Caco-2 (cell line): ENCODE results near the gene GUCD1. TPM values are rescaled to one million over a fixed set of nuclear protein-coding genes. Genes with fewer than 3 reads are reported as not detected.

ENCODE experiments used
- BruUV-seq: library from RNA; stranded (reverse); fragments of 400-500 nt; replicated peaks from 2 replicates; lab custom pipeline; 2021; lab: Mats Ljungman, UMichigan
- CTCF ChIA-PET: fragments of 300-600 bp; sonication (Branson Sonifier 250); formaldehyde crosslinking; loops from one replicate; lab custom pipeline; 2022; ENCODE audit warnings: antibody characterized with exemption; lab: Charles Lee
- POLR2A ChIA-PET: fragments of 300-600 bp; sonication (Branson Sonifier 250); formaldehyde crosslinking; loops from one replicate; lab custom pipeline; 2022; ENCODE audit warnings: antibody characterized with exemption; lab: Charles Lee
- DNase-seq, 2 experiments: peaks; one replicate each; pipeline versions ENCODE4 v3.0.0 to v3.0.0-alpha.2; 2020 to 2022
- H3K27me3 ChIP-seq: replicated peaks from 2 replicates; pipeline ENCODE4 v1.6.0; 2011; ENCODE audit warnings: low read length; ENCODE audit not compliant: control insufficient read depth, insufficient read depth
- H3K36me3 ChIP-seq: 2 replicates; pipeline ENCODE4 v1.5.1; 2011; ENCODE audit warnings: low read length; ENCODE audit not compliant: control insufficient read depth, insufficient read depth
- H3K4me1 ChIP-seq: fragments of 250-450 bp; sonication (Bioruptor Pico); 2 replicates; pipeline ENCODE4 v1.5.1; 2020; ENCODE audit warnings: mild to moderate bottlenecking
- H3K4me3 ChIP-seq: 2 replicates; pipeline ENCODE4 v1.5.1; 2011; ENCODE audit warnings: low read depth, mild to moderate bottlenecking, control low read depth, low read length
- H3K9me3 ChIP-seq: fragments of 250-450 bp; sonication (Bioruptor Pico); 2 replicates; pipeline ENCODE4 v1.5.1; 2020; ENCODE audit warnings: mild to moderate bottlenecking, moderate library complexity
- H3K27ac Mint-ChIP-seq: one replicate; pipeline ENCODE4 v1.8.0; 2022; ENCODE audit warnings: mixed read lengths; ENCODE audit not compliant: unreplicated experiment
- H3K27me3 Mint-ChIP-seq: one replicate; pipeline ENCODE4 v1.8.0; 2022; ENCODE audit warnings: mixed read lengths; ENCODE audit not compliant: insufficient read depth, unreplicated experiment
- H3K36me3 Mint-ChIP-seq: one replicate; pipeline ENCODE4 v1.8.0; 2022; ENCODE audit warnings: mild to moderate bottlenecking, mixed read lengths; ENCODE audit not compliant: insufficient read depth, unreplicated experiment
- H3K4me1 Mint-ChIP-seq: one replicate; pipeline ENCODE4 v1.8.0; 2022; ENCODE audit warnings: low read depth, mixed read lengths; ENCODE audit not compliant: unreplicated experiment
- H3K4me3 Mint-ChIP-seq: one replicate; pipeline ENCODE4 v1.8.0; 2022; ENCODE audit warnings: mild to moderate bottlenecking, moderate library complexity, mixed read lengths; ENCODE audit not compliant: unreplicated experiment
- H3K9me3 Mint-ChIP-seq: one replicate; pipeline ENCODE4 v1.8.0; 2022; ENCODE audit warnings: mixed read lengths; ENCODE audit not compliant: unreplicated experiment
- intact Hi-C: fragments of 100-400 bp; cut with micrococcal nuclease; formaldehyde crosslinking; loops from one replicate; pipeline ENCODE4 v1.10.0; 2022; ENCODE audit not compliant: unreplicated experiment
- total RNA-seq: library from RNA; stranded (reverse); gene quantifications from 2 replicates; pipeline ENCODE4 v1.2.3, GENCODE V29; 2022
- TF ChIP-seq, protein P1 (sequence below), 2 experiments: fragments of 200-600 bp in 1 of 2; IDR thresholded peaks; 1 replicate in 1 of 2; 2 replicates in 1 of 2; pipeline versions ENCODE4 v1.5.1 to v1.8.0; 2011 to 2022; ENCODE audit warnings: antibody characterized with exemption in 1 of 2, control low read depth in 1 of 2, inconsistent platforms in 1 of 2, low read depth in 1 of 2, low read length in 1 of 2, mild to moderate bottlenecking in 1 of 2, moderate library complexity in 1 of 2; ENCODE audit not compliant: insufficient read depth in 1 of 2, severe bottlenecking in 1 of 2, unreplicated experiment in 1 of 2

GUCD1 gene
- total RNA-seq, 1 experiment from 2014 or later = 127 TPM

DNA sequence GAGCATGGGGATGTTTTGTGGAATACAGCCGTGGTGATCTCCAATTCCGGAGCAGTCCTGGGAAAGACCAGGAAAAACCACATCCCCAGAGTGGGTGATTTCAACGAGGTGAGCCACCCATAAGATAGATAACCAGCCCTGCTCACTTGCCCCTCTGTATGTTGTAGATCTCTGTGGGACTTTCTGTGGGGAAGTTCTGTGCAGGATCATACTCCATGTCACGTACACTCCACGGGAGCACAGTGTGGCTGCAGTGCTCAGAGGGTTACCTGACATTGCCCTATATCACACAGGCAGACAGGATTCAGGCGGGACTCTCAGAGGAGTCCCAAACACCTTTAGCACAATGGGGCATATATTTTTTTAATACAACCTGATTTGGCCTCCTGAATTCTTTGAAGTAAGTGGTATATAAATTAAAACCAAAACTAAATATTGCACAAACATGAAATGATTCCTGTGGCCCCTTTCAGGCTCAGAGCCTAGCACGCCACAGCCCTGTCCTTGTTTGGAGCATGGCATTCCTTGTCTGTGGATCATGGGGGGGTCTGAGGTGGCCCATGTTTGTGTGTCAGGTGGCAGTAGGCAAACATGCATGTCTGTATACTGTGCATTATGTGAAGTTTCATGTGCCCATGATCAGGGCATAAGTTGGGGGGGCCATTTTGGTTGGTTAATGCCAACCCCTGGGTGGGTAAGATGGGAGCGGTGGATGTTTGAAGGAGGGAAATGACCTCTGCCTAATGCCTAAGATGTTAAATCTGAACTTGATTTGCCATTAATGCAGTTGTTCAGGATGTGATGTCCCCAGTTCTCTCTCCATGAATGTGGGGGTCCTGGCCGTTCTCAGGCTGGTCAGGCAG lies 41.3 kb downstream of the GUCD1 start:
- Mint-ChIP-seq H3K9me3 (no peaks in the 10 kb centered on the region), H3K27me3 (no peaks in the 10 kb centered on the region), H3K4me1 (peaks cover 52% of the 10 kb centered on the region), H3K4me3 (peak overlapping the region; percentile 17), H3K36me3 (peaks cover 5% of the 10 kb centered on the region), H3K27ac (peak overlapping the region; percentile 43)
- intact Hi-C loops = loop anchor here (1.0 to 2.0 kb wide), 2 partner anchors 7 to 19 kb away; partner anchors contain the start of gene UPB1
- H3K4me3 ChIP-seq = no peak overlapping the region
- no peaks in the 10 kb centered on the region for H3K9me3 ChIP-seq
- TF ChIP-seq, protein P1, sequence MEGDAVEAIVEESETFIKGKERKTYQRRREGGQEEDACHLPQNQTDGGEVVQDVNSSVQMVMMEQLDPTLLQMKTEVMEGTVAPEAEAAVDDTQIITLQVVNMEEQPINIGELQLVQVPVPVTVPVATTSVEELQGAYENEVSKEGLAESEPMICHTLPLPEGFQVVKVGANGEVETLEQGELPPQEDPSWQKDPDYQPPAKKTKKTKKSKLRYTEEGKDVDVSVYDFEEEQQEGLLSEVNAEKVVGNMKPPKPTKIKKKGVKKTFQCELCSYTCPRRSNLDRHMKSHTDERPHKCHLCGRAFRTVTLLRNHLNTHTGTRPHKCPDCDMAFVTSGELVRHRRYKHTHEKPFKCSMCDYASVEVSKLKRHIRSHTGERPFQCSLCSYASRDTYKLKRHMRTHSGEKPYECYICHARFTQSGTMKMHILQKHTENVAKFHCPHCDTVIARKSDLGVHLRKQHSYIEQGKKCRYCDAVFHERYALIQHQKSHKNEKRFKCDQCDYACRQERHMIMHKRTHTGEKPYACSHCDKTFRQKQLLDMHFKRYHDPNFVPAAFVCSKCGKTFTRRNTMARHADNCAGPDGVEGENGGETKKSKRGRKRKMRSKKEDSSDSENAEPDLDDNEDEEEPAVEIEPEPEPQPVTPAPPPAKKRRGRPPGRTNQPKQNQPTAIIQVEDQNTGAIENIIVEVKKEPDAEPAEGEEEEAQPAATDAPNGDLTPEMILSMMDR (IDR thresholded peaks at IDR 0.05; ENCODE audit: insufficient read depth in 1 of 2, low read depth in 1 of 2, low read length in 1 of 2, severe bottlenecking in 1 of 2, unreplicated experiment in 1 of 2) = no peak
- no TSS peak for BruUV-seq
- no peaks in the 10 kb centered on the region for H3K27me3 ChIP-seq
- ChIA-PET POLR2A (interaction anchor here (0.9 to 1.2 kb wide), 2 partner anchors 16 to 42 kb away, joined by 8 to 9 read pairs; partner anchors contain the start of gene GUCD1), CTCF (interaction anchor here (0.6 to 1.3 kb wide), 5 partner anchors 7 to 728 kb away, joined by 3 to 6 read pairs (median 4); no protein-coding TSS in a partner anchor)
- no peak for DNase-seq
- peaks cover 88% of the 10 kb centered on the region for H3K4me1 ChIP-seq
- H3K36me3 ChIP-seq = no peaks in the 10 kb centered on the region

DNA sequence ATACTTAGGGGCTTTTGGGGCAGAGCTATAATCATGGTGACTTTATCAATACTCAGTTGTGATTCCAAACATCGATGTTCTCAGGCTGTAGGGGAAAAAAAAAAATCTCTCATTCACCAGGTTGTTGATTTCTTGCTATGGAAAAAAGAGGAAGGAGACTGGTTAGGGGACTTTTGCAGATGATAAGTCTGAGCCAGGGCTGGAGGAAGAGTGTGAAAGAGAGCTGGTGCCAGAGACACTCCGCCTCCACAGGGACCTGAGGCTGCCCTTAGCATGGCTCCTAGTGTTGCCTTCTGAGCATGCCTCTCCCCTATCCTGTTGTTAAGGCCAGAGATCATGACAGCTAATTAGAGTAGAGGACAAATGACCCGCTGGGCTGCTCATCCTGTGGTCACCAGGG lies 42.9 kb downstream of the GUCD1 start:
- H3K9me3 ChIP-seq = no peaks in the 10 kb centered on the region
- Mint-ChIP-seq H3K9me3 (no peaks in the 10 kb centered on the region), H3K27ac (no peak overlapping the region), H3K27me3 (no peaks in the 10 kb centered on the region), H3K4me1 (peaks cover 56% of the 10 kb centered on the region), H3K36me3 (peaks cover 5% of the 10 kb centered on the region), H3K4me3 (no peak overlapping the region)
- BruUV-seq = no TSS peak
- TF ChIP-seq, protein P1 (IDR thresholded peaks at IDR 0.05; ENCODE audit: insufficient read depth in 1 of 2, low read depth in 1 of 2, low read length in 1 of 2, severe bottlenecking in 1 of 2, unreplicated experiment in 1 of 2) = no peak
- no peak overlapping the region for H3K4me3 ChIP-seq
- DNase-seq = no peak
- POLR2A ChIA-PET = no interaction called here
- intact Hi-C loops = no loop called here
- peaks cover 95% of the 10 kb centered on the region for H3K4me1 ChIP-seq
- no peaks in the 10 kb centered on the region for H3K27me3 ChIP-seq
- CTCF ChIA-PET = no interaction called here
- H3K36me3 ChIP-seq = no peaks in the 10 kb centered on the region

DNA sequence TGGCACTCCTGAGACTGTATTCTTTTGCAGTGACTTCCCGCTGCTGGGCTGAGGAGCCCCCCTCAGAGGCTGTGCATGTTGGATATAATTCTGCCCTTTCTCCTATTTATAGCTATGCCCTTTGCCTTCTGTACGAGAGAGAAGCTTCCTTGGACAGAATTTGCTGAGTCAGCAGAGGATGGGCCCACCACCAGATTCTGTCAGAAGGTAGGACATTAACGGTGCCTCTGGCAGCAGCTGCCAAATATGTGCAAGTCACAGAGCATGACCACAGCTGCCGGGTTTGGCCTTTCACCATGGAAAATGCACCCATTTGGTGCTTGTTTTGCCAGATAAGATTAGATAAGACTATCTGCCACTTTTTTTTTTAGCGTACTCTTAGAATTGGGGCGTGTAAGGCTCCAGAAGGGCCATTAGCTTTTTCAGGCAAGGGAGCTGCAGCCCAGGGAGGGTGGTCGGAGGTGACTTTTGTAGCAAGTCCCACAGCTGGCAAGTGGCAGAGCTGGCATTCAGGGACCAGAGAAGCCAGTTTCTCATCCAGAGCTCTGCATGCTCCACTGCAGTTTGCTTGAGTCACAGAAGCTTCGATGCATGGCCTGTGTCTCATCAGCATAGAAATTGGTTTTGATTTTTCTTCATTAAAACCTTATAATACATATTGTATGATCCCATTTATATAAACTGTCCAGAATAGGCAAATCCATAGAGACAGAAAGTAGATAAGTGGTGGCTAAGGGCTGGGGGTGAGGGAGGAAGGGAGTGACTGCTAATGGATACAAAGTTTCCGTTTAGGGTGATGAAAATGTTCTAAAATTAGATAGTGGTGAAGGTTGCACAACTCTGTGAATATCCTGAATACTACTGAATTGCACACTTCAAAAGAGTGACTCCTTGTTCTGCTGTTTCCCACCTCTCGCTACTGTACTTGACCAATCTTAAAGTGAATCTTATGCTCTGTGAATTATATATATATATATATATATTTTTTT lies 44.0 kb downstream of the GUCD1 start:
- H3K27me3 Mint-ChIP-seq = no peaks in the 10 kb centered on the region
- peak; percentile 66 to 89 for DNase-seq
- no peaks in the 10 kb centered on the region for H3K27me3 ChIP-seq
- H3K9me3 Mint-ChIP-seq = no peaks in the 10 kb centered on the region
- H3K4me3 Mint-ChIP-seq = peak overlapping the region; percentile 35
- H3K36me3 Mint-ChIP-seq = peaks cover 5% of the 10 kb centered on the region
- no peaks in the 10 kb centered on the region for H3K9me3 ChIP-seq
- ChIA-PET CTCF (interaction anchor here (0.6 to 1.3 kb wide), 2 partner anchors 11 to 543 kb away, joined by 3 to 11 read pairs; no protein-coding TSS in a partner anchor), POLR2A (no interaction called here)
- TF ChIP-seq, protein P1 (IDR thresholded peaks at IDR 0.05; ENCODE audit: insufficient read depth in 1 of 2, low read depth in 1 of 2, low read length in 1 of 2, severe bottlenecking in 1 of 2, unreplicated experiment in 1 of 2) = no peak
- peaks cover 62% of the 10 kb centered on the region for H3K4me1 Mint-ChIP-seq
- H3K4me1 ChIP-seq = peaks cover 92% of the 10 kb centered on the region
- intact Hi-C loops = no loop called here
- no TSS peak for BruUV-seq
- H3K36me3 ChIP-seq = no peaks in the 10 kb centered on the region
- no peak overlapping the region for H3K4me3 ChIP-seq
- H3K27ac Mint-ChIP-seq = peak overlapping the region; percentile 86
